SIG-M5 (cell line): ENCODE data around the gene STX7.

Source experiments
- DNase-seq: peaks from one replicate; lab custom pipeline; 2025; lab: John Stamatoyannopoulos, UW

Gene STX7

GRCh38 chr6:132476688-132477087 lies 36.2 kb downstream of the STX7 start:
- no peak for DNase-seq

DNA sequence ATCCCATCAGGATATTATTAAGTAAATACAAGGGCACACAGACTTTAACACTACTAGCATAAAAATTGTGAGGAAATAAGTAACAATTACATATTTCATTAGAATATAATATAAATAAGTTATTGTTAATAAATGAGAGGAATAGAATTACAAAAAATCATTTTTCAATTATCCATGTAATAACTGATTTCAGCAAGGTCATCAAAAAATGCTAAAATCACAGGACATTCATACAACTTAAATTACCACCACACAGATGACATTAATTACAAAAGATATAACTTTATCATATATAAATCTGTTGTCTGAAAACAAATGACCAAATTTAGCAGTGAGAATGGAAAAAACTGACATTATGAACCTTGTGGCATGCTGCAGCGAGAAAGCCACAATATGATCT lies 37.0 kb downstream of the STX7 start:
- DNase-seq = no peak

DNA sequence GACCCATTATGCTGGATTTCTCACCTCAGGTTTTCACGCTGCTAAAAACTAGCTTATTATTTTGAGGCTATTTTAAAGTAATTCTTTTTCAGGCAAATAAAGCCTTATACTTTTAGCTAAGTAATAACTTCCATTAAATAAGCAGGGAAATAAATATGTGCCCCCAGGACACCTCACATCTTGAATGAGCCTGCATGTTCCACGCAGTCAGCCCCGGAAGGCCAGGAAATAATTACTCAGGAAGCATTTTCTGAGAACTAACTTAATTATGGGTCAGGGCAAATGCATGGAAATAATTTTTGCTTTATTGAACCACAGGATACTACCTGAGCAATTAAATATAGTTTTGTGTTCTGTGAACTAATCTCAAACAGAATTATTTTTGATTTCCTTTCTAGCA lies 41.1 kb downstream of the STX7 start:
- DNase-seq = no peak

DNA sequence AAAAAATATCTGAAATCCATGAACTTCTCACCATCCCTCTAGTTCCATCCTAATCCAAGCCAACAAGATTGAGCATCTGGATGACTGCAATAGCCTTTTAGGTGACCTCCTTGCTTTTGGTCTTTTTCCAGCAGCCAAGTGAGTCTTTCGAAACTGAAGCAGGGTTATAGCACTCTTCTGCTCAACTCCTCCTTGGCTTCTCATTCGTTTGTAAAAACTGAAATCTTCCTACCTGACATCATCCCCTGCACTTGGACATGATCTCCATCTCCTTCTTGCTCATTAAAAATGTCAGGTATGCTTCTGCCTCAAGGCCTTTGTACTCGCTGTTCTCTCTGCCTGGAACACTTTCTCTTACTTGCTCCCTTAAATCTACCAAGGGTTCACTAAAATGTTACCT lies 46.0 kb downstream of the STX7 start:
- DNase-seq = no peak

- DNase-seq = no peak
Measured at GRCh38 chr6:132465530-132466485, 47.1 kb downstream of the STX7 start.

- DNase-seq = no peak
Measured at GRCh38 chr6:132464538-132465256, 48.2 kb downstream of the STX7 start.

- DNase-seq = no peak
Measured at GRCh38 chr6:132461958-132462357, 51.0 kb downstream of the STX7 start.

DNA sequence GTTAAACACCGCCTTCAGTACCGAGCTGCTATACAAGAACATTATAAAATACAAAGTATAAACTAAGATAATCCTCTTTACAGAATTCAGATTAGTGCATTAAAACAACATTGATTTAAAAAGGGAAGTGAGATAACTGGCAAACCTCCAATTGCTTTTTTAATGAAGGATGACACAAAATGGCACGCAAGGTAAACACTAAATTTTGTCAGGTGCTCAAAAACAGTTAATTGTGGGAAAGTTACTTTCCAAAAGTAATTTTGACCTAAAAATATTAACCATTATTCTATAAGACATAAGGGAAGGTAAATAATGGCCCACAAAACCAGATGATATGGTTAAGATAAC lies 53.3 kb downstream of the STX7 start:
- DNase-seq = no peak

DNA sequence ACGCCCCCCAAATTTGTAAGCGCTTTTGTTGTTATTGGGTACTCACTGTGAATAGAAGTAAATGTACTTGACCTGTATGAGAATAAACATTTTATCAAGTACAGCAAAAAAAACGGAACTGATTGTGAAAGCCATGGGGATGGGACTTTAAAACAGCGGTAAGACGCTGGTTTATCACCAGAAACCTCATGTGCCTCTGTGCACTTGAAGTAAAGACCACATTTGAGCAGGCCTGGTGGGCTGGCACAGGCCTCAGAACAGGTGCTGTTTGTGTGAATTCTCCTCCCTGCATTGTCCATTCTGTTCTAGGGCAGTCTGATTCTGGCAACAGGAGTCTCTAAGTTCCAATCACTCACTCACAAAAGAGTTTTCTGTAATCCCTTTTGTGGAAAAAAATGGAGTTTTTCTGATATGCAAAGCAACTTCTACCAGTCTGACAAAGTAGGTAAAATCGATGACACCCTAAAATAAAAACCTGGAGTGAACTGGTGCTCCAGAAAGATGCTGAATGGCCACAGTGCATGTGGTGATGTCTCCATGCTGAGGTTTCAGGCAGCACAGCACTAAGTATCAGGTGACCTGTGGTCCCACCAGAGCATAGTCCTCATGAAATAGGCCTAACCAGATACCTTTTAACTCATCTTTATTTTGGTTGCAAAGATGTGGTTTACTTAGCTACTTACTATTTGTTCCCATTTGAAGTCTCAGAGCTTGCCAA lies 53.9 kb downstream of the STX7 start:
- no peak for DNase-seq

DNA sequence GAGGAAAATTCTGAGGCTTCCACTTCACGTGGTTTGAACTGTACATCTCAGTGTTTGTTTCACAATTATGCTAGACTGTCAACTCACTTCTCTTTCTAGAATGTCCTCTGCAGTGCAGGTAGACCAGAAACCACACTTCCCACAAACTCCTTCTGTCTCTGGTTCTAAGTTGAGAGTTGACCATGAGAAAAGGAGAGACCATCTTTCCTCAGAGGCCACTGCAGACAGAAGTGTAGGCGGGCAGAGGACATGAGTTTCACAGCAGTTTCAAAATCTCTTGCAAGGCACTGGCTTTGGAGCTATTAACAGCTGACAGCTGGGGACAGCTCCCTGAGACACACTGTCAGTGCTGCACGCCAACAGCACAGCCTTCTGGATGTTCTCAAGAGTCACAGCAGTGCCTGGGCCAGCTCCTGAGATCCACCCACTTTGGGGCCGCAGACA lies 56.2 kb downstream of the STX7 start:
- DNase-seq = no peak

DNA sequence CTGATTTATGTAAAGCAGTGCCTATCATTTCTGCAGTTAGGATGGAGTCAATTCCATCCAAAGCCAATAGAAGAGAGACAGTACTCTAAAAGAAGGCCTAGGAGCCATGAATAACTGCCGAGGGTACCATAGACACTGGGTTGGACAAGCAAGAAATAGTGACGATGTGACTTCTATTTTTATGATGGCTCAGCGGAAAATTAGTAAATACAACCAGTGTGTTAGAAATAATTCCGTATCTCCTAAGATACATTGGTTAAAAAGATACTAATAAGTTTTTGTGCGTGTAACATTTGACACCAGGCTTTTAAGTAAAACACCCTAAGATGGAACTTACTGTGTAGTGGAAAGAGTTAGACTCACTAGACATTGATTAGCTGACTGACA lies 66.1 kb downstream of the STX7 start:
- DNase-seq = no peak

- DNase-seq = no peak
Measured at GRCh38 chr6:132446141-132446854, 66.6 kb downstream of the STX7 start.

DNA sequence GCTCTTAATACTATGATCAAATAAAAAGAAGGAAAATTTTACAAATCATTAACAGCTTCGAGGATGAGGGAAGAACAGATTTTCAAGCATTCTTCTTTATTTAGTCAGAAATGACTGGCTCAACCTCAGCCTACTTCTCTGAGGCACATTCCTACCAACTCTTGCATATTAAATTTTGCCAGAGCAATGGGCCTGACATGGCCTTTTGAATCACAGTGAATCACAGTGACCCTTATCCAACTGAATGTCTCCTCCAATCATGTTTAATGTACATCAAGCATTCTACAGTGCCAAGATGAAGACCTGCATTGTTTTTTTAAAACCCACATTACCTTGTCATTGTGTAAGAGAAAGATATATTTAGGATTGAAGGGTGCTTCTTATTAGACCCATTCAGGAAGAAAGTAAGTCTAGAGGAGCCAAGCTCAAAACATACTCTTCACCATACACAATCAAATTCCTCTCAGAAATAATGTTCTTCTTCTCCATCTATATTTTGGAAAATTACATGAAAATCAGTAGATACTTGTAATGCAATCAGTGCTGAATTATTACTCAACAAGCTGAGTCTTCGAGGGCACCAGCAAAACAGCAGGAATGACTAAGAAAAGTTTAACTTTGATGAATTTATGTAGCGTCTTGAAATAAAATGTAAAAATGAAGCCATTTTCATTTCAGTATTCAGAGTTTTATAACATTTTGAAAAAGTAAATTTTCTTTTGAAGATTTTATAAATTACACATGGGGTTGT lies 67.5 kb downstream of the STX7 start:
- no peak for DNase-seq

DNA sequence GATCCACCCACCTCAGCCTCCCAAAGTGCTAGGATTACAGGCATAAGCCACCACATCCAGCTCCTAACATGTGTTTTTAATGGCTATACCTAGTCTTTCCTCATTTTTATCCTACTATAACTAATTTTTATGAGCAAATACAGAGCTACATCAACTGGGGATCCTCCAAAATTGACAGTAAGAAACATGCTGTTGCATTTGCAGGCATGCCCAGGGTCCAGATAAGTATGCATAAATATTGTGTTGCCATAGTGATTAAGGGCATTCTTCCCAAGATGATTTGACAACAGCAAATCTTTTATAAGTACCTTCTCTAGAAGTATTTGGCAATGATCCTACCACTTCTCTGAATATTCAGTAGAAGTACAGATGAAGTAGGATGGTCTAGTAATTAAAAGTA lies 69.7 kb downstream of the STX7 start:
- DNase-seq = no peak

- DNase-seq = no peak
Measured at GRCh38 chr6:132430110-132430509, 82.8 kb downstream of the STX7 start.

GRCh38 chr6:132425176-132425575 lies 87.7 kb downstream of the STX7 start:
- DNase-seq = no peak

DNA sequence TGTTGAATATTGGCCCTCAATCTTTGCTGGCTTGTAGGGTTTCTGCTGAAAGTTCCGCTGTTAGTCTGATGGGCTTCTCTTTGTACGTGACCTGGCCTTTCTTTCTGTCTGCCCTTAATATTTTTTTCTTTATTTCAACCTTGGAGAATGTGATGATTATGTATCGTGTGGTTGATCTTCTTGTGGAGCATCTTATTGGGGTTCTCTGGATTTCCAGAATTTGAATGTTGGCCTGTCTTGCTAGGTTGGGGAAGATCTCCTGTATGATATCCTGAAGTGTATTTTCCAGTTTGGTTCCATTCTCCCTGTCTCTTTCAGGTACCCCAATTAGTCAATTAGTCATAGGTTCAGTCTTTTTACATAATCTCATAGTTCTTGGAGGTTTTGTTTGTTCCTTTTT lies 89.1 kb downstream of the STX7 start:
- DNase-seq = no peak

DNA sequence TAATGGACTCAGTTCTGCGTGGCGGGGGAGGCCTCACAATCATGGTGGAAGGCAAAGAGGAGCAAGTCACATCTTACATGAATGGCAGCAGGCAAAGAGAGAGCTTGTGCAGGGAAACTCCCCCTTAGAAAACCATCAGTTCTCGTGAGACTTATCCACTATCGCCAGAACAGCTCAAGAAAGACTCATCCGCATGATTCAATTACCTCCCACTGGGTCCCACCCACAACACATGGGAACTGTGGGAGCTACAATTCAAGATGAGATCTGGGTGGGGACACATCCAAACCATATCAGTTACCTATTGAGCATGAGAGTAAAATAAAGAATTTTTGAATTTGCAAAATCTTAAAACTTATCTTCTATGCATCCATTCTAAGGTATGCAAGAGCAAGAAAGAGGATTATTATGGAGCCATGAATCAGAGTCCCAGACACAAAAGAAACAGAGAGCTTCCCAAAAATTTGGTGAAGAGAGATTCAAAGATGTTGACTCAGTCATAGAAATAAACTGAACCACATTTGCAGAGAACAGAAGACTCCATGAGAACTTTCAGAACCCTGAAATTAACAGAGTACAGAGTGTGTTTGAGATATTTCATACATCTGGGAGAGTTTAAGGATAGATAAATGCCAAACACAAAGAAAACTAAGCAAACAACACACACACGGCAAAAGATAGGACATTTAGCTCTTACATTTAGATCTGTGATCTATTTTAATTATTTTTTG lies 94.5 kb downstream of the STX7 start:
- DNase-seq = no peak

GRCh38 chr6:132414761-132415160 lies 98.2 kb downstream of the STX7 start:
- no peak for DNase-seq

GRCh38 chr6:132414322-132414721 lies 98.6 kb downstream of the STX7 start:
- no peak for DNase-seq

- DNase-seq = no peak
Measured at GRCh38 chr6:132413499-132413802, 99.5 kb downstream of the STX7 start.
